ENCODE results near the gene CD83. TPM values are rescaled to one million over a fixed set of nuclear protein-coding genes. Genes with fewer than 3 reads are reported as not detected.

CD83 gene
- total and polyA plus RNA-seq, 2 of the 8 experiments (the other 6 are each of a cell fraction or from before 2014, with no cell fraction given): 4.6 to 8.5 TPM

GRCh38 chr6:14147891-14148290 is 30.3 kb downstream of the CD83 start:
- TF ChIP-seq TBP (IDR thresholded peaks at IDR 0.05; ENCODE audit: low read depth, low read length): no peak
- H4K5ac ChIP-seq (ENCODE audit: insufficient read length, low read depth, low read length): no peak overlapping the region
- no peak for DNase-seq (ENCODE audit: low read depth in 1 of 2, low spot score in 2 of 2)
- H3K23me2 ChIP-seq (ENCODE audit: low read depth, low read length): no peaks in the 10 kb centered on the region
- no peak overlapping the region; a peak in 1 of 7 replicates for H3K9ac ChIP-seq (replicated peaks in 1 of 4; ENCODE audit: extremely low read depth in 1 of 4, low read depth in 3 of 4, low read length in 3 of 4)
- H3K79me2 ChIP-seq (ENCODE audit: control insufficient read depth in 1 of 2, insufficient read depth in 2 of 2, low read length in 2 of 2): no peaks in the 10 kb centered on the region
- no peak overlapping the region for H2BK20ac ChIP-seq (ENCODE audit: low read length)
- no peaks in the 10 kb centered on the region; a peak in 1 of 7 replicates for H3K27me3 ChIP-seq (replicated peaks in 1 of 4; ENCODE audit: control insufficient read depth in 3 of 4, extremely low read depth in 1 of 4, insufficient read depth in 3 of 4, low read length in 3 of 4)
- no peak for FAIRE-seq
- H3K14ac ChIP-seq (ENCODE audit: insufficient read length): no peak overlapping the region
- no peak overlapping the region for H2BK12ac ChIP-seq (ENCODE audit: low read depth, low read length)
- ChIA-PET CTCF (ENCODE audit: partially characterized antibody) (interaction anchor here (0.6 to 2.2 kb wide), 8 partner anchors 9 to 1136 kb away, joined by 3 to 9 read pairs (median 4); no protein-coding TSS in a partner anchor), POLR2A (ENCODE audit: partially characterized antibody) (no interaction called here)
- no peaks in the 10 kb centered on the region; a peak in 1 of 8 replicates for H3K36me3 ChIP-seq (ENCODE audit: control insufficient read depth in 2 of 4, insufficient read depth in 4 of 4, low read length in 3 of 4)
- H4K20me1 ChIP-seq (replicated peaks in 1 of 2; ENCODE audit: control insufficient read depth in 1 of 2, insufficient read depth in 2 of 2, low read length in 2 of 2): no peaks in the 10 kb centered on the region
- H4K8ac ChIP-seq (ENCODE audit: extremely low read depth, insufficient read depth, low read length): no peak overlapping the region
- no peak overlapping the region for H3K27ac ChIP-seq (ENCODE audit: low read depth, low read length)
- no peak overlapping the region for H4K91ac ChIP-seq (replicated peaks; ENCODE audit: insufficient read length, low read length)
- H3K79me1 ChIP-seq (ENCODE audit: low read depth, low read length): no peaks in the 10 kb centered on the region; the same call in 1 of the 2 replicates
- no peak overlapping the region for H2BK15ac ChIP-seq (ENCODE audit: low read length)
- H3K56ac ChIP-seq (replicated peaks; ENCODE audit: insufficient read length, low read depth, low read length): no peak overlapping the region
- no peak overlapping the region for H3K18ac ChIP-seq (ENCODE audit: extremely low read depth, low read length)
- H3K4me1 ChIP-seq (replicated peaks in 1 of 4; ENCODE audit: control insufficient read depth in 3 of 4, insufficient read depth in 4 of 4, low read length in 3 of 4): no peaks in the 10 kb centered on the region
- no peak overlapping the region for H2BK5ac ChIP-seq (ENCODE audit: low read depth, low read length)
- no peaks in the 10 kb centered on the region for H3K9me3 ChIP-seq (ENCODE audit: insufficient read depth in 2 of 2, low read depth in 1 of 2, low read length in 1 of 2)
- 94% methylated on average over 7 of the region's 7 CpGs; no CpG with 5 or more reads in 1 of the 2 experiments for WGBS, 2 experiments (ENCODE audit: extremely low coverage in 1 of 2, insufficient coverage in 1 of 2, insufficient read length in 1 of 2, insufficient replicate concordance in 2 of 2, low coverage in 1 of 2, low lambda C conversion rate in 2 of 2, missing lambda C conversion rate in 1 of 2)
- no peak overlapping the region for H3K4ac ChIP-seq (replicated peaks; ENCODE audit: insufficient read length, low read depth, low read length)
- H2BK120ac ChIP-seq (replicated peaks; ENCODE audit: low read depth, low read length): no peak overlapping the region
- H3K23ac ChIP-seq (ENCODE audit: insufficient read length): no peak overlapping the region
- no peak overlapping the region for H2AK5ac ChIP-seq (ENCODE audit: low read depth, low read length)
- H3K4me3 ChIP-seq (ENCODE audit: extremely low read depth in 1 of 4, insufficient read depth in 2 of 4, low read depth in 3 of 4, low read length in 4 of 4): no peak overlapping the region
- no peak overlapping the region for H3K4me2 ChIP-seq (ENCODE audit: insufficient read depth in 1 of 2, low read depth in 2 of 2, low read length in 2 of 2)
- no peak overlapping the region for H2AFZ ChIP-seq (ENCODE audit: low read length)
